Neural cell (in vitro differentiated cells): Measurements from ENCODE around the gene RTTN. TPM values are rescaled to one million over a fixed set of nuclear protein-coding genes. Genes with fewer than 3 reads are reported as not detected.
A peak's percentile ranks its signal among the peaks of the same experiment; 100 is the strongest.

Source experiments
- H2AFZ ChIP-seq: fragments of 200-600, 300-800 bp; sonication (generic), shearing (Covaris generic); 2 replicates; pipeline ENCODE4 v1.6.0; 2014; ENCODE audit warnings: low read depth, mild to moderate bottlenecking, antibody characterized with exemption, low read length, moderate library complexity
- H3F3A ChIP-seq: fragments of 200-600 bp; shearing (Covaris generic); 2 replicates; pipeline ENCODE4 v1.6.1; 2016; ENCODE audit warnings: mild to moderate bottlenecking, moderate library complexity, mixed read lengths, antibody characterized with exemption, low read length; ENCODE audit not compliant: insufficient read depth, poor library complexity, severe bottlenecking
- H3K27ac ChIP-seq: fragments of 200-600, 300-800 bp; sonication (generic), shearing (Covaris generic); 2 replicates; pipeline ENCODE4 v1.5.1; 2014; ENCODE audit warnings: mild to moderate bottlenecking, low read length, moderate library complexity
- H3K27me3 ChIP-seq: fragments of 300-800, 200-600 bp; sonication (generic), shearing (Covaris generic); 2 replicates; pipeline ENCODE4 v1.6.0; 2014; ENCODE audit warnings: mild to moderate bottlenecking, low read depth, low read length, moderate library complexity; ENCODE audit not compliant: insufficient read depth
- H3K36me3 ChIP-seq: fragments of 300-800, 200-600 bp; sonication (generic), shearing (Covaris generic); 2 replicates; pipeline ENCODE4 v1.5.1; 2014; ENCODE audit warnings: mild to moderate bottlenecking, antibody characterized with exemption, low read length, moderate library complexity; ENCODE audit not compliant: insufficient read depth
- H3K4me2 ChIP-seq: fragments of 300-800, 200-600 bp; sonication (generic), shearing (Covaris generic); 2 replicates; pipeline ENCODE4 v1.6.0; 2014; ENCODE audit warnings: mild to moderate bottlenecking, low read length
- H3K4me3 ChIP-seq: fragments of 300-800, 200-600 bp; sonication (generic), shearing (Covaris generic); 2 replicates; pipeline ENCODE4 v1.5.1; 2014; ENCODE audit warnings: mild to moderate bottlenecking, low read length, moderate library complexity
- H3K79me2 ChIP-seq: fragments of 200-600 bp; shearing (Covaris generic); replicated peaks from 2 replicates; pipeline ENCODE4 v1.6.0; 2014; ENCODE audit warnings: mild to moderate bottlenecking, low read length, moderate library complexity; ENCODE audit not compliant: insufficient read depth
- H3K9ac ChIP-seq: fragments of 300-800, 200-600 bp; sonication (generic), shearing (Covaris generic); 2 replicates; pipeline ENCODE4 v1.6.1; 2016; ENCODE audit warnings: mild to moderate bottlenecking, low read length, mixed read lengths
- H3K9me2 ChIP-seq: fragments of 200-600 bp; shearing (Covaris generic); 2 replicates; pipeline ENCODE4 v1.6.1; 2016; ENCODE audit warnings: mild to moderate bottlenecking, low read length, mixed read lengths; ENCODE audit not compliant: insufficient read depth
- H3K9me3 ChIP-seq: fragments of 200-600, 300-800 bp; sonication (generic), shearing (Covaris generic); 2 replicates; pipeline ENCODE4 v1.6.1; 2016; ENCODE audit warnings: mild to moderate bottlenecking, mixed run types, low read length, moderate library complexity, mixed read lengths
- H4K20me1 ChIP-seq: fragments of 200-600 bp; shearing (Covaris generic); 2 replicates; pipeline ENCODE4 v1.6.1; 2016; ENCODE audit warnings: mild to moderate bottlenecking, mixed run types; ENCODE audit not compliant: insufficient read depth
- EP300 ChIP-seq: fragments of 450-650 bp; conservative IDR thresholded peaks from 2 replicates; pipeline ENCODE4 v1.6.1; 2014; ENCODE audit warnings: antibody characterized with exemption, mild to moderate bottlenecking, moderate library complexity; ENCODE audit not compliant: poor library complexity, severe bottlenecking
- EZH2 ChIP-seq: fragments of 200-600, 300-800 bp; shearing (Covaris generic), sonication (generic); IDR thresholded peaks from 2 replicates; pipeline ENCODE4 v1.6.1; 2014; ENCODE audit warnings: antibody characterized with exemption, low read length, borderline replicate concordance, mild to moderate bottlenecking; ENCODE audit not compliant: insufficient read depth, poor library complexity, severe bottlenecking
- MXI1 ChIP-seq: fragments of 450-650 bp; conservative IDR thresholded peaks from 2 replicates; pipeline ENCODE4 v1.6.1; 2014; ENCODE audit warnings: antibody characterized with exemption, mild to moderate bottlenecking; ENCODE audit not compliant: poor library complexity, severe bottlenecking
- POLR2AphosphoS5 ChIP-seq: IDR thresholded peaks from 2 replicates; pipeline ENCODE4 v1.6.1; 2012
- RAD21 ChIP-seq: fragments of 450-650 bp; conservative IDR thresholded peaks from 2 replicates; pipeline ENCODE4 v1.6.1; 2014; ENCODE audit warnings: antibody characterized with exemption, mild to moderate bottlenecking, moderate library complexity
- REST ChIP-seq: IDR thresholded peaks from 2 replicates; pipeline ENCODE4 v1.6.1; 2012; ENCODE audit warnings: borderline replicate concordance
- SMC3 ChIP-seq: fragments of 450-650 bp; conservative IDR thresholded peaks from 2 replicates; pipeline ENCODE4 v1.6.1; 2014; ENCODE audit warnings: antibody characterized with exemption, mild to moderate bottlenecking, moderate library complexity; ENCODE audit not compliant: poor library complexity
- TAF1 ChIP-seq: IDR thresholded peaks from 2 replicates; pipeline ENCODE4 v1.6.1; 2012; ENCODE audit warnings: low read depth
- polyA plus RNA-seq: library from polyadenylated mRNA; depleted of rRNA; stranded (reverse); fragments of >200 nt; gene quantifications from 2 replicates; pipeline ENCODE4 v1.2.3, GENCODE V29; 2014
- TF ChIP-seq, protein P1 (sequence below): fragments of 450-650 bp; IDR thresholded peaks from 2 replicates; pipeline ENCODE4 v1.5.1; 2014; ENCODE audit warnings: antibody characterized with exemption, mild to moderate bottlenecking, moderate library complexity; ENCODE audit not compliant: poor library complexity, severe bottlenecking

The RTTN gene
- polyA plus RNA-seq, 1 donor from 2014 or later: 24.2 TPM

DNA sequence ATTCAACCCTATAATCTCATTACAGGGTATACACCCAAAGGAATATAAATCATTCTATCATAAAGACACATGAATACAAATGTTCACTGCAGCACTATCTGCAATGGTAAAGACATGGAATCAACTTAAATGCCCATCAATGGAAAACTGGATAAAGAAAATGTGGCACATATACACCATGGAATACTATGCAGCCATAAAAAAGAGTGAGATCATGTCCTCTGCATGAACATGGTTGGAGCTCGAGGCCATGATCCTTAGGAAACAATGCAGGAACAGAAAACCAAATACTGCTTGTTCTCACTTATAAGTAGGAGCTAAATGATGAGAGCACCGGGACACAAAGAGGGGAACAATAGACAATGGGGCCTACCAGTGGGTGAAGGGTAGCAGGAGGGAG, 169.3 kb downstream of the RTTN start:
- Histone ChIP-seq H3K27ac (no peak overlapping the region), H3K36me3 (no peaks in the 10 kb centered on the region), H3K9me2 (no peaks in the 10 kb centered on the region), H3K9ac (no peak overlapping the region), H3K4me3 (no peak overlapping the region), H3K27me3 (no peaks in the 10 kb centered on the region), H3K79me2 (no peaks in the 10 kb centered on the region), H3K9me3 (no peaks in the 10 kb centered on the region), H4K20me1 (no peaks in the 10 kb centered on the region), H3F3A (no peaks in the 10 kb centered on the region), H2AFZ (no peak overlapping the region), H3K4me2 (no peak overlapping the region)
- TF ChIP-seq MXI1 (no peak), REST (no peak), SMC3 (no peak), EP300 (no peak), RAD21 (no peak), TAF1 (no peak), EZH2 (no peak), POLR2AphosphoS5 (no peak)
- TF ChIP-seq, protein P1, sequence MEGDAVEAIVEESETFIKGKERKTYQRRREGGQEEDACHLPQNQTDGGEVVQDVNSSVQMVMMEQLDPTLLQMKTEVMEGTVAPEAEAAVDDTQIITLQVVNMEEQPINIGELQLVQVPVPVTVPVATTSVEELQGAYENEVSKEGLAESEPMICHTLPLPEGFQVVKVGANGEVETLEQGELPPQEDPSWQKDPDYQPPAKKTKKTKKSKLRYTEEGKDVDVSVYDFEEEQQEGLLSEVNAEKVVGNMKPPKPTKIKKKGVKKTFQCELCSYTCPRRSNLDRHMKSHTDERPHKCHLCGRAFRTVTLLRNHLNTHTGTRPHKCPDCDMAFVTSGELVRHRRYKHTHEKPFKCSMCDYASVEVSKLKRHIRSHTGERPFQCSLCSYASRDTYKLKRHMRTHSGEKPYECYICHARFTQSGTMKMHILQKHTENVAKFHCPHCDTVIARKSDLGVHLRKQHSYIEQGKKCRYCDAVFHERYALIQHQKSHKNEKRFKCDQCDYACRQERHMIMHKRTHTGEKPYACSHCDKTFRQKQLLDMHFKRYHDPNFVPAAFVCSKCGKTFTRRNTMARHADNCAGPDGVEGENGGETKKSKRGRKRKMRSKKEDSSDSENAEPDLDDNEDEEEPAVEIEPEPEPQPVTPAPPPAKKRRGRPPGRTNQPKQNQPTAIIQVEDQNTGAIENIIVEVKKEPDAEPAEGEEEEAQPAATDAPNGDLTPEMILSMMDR: no peak

DNA sequence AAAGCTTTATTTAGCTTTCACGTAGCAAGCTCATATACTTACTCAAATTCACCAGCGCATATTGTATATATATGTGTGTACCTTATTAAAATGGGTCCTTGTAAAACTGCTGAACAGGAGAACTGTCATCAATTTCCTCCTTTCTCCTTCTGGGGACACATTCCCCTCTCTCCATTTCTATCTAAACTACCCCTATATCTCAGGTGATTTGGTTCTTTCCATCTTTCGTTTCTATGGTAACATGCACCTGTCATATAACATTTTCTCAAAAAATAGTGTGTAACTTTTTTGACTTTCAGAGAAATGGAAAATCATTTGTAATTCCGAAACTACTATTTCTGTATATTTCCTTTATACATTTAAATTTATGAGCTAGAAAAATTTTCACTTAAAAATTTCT, 174.3 kb downstream of the RTTN start:
- Histone ChIP-seq H2AFZ (no peak overlapping the region), H3K36me3 (no peaks in the 10 kb centered on the region), H3K27me3 (no peaks in the 10 kb centered on the region), H4K20me1 (no peaks in the 10 kb centered on the region), H3K4me2 (peak overlapping the region; percentile 62), H3K4me3 (peak overlapping the region; percentile 49), H3K79me2 (no peaks in the 10 kb centered on the region), H3K9ac (peak overlapping the region; percentile 25), H3K9me3 (no peaks in the 10 kb centered on the region), H3K27ac (peak overlapping the region; percentile 65), H3K9me2 (no peaks in the 10 kb centered on the region), H3F3A (no peaks in the 10 kb centered on the region)
- TF ChIP-seq MXI1 (no peak), TAF1 (no peak), POLR2AphosphoS5 (no peak), REST (no peak), RAD21 (no peak), EP300 (no peak), EZH2 (no peak), SMC3 (no peak)
- TF ChIP-seq, protein P1: no peak
